Endodermal cell (in vitro differentiated cells): ENCODE data around the gene LRP6. TPM values are rescaled to one million over a fixed set of nuclear protein-coding genes. Genes with fewer than 3 reads are reported as not detected.

ENCODE experiments used
- DNase-seq: peaks from one replicate; pipeline ENCODE4 v3.0.0-alpha.2; 2017
- H3K27ac ChIP-seq: 2 replicates; pipeline ENCODE4 v1.5.1; 2013; ENCODE audit warnings: mild to moderate bottlenecking, low read depth, low read length, moderate library complexity
- H3K27me3 ChIP-seq: 2 replicates; pipeline ENCODE4 v1.6.1; 2013; ENCODE audit warnings: mild to moderate bottlenecking, low read length, moderate library complexity; ENCODE audit not compliant: insufficient read depth, control insufficient read depth, poor library complexity, severe bottlenecking
- H3K36me3 ChIP-seq: 2 replicates; pipeline ENCODE4 v1.7.0; 2013; ENCODE audit warnings: mild to moderate bottlenecking, low read length, moderate library complexity; ENCODE audit not compliant: control insufficient read depth, insufficient read depth
- H3K4me1 ChIP-seq: one replicate; pipeline ENCODE4 v1.7.0; 2013; ENCODE audit warnings: low read length; ENCODE audit not compliant: control insufficient read depth, insufficient read depth
- H3K4me3 ChIP-seq: 2 replicates; pipeline ENCODE4 v1.5.1; 2013; ENCODE audit warnings: mild to moderate bottlenecking, low read length, moderate library complexity
- H3K9ac ChIP-seq: 2 replicates; pipeline ENCODE4 v1.6.1; 2013; ENCODE audit warnings: mild to moderate bottlenecking, low read length, moderate library complexity; ENCODE audit not compliant: poor library complexity, severe bottlenecking; ENCODE audit errors: extremely low read depth
- H3K9me3 ChIP-seq: 2 replicates; pipeline ENCODE4 v1.6.1; 2013; ENCODE audit warnings: mild to moderate bottlenecking, low read length, moderate library complexity; ENCODE audit not compliant: control insufficient read depth
- H3K27ac Mint-ChIP-seq: 2 replicates; pipeline ENCODE4 v1.8.0; 2020; ENCODE audit warnings: mixed read lengths
- H3K27me3 Mint-ChIP-seq: 2 replicates; pipeline ENCODE4 v1.8.0; 2021; ENCODE audit warnings: mild to moderate bottlenecking, mixed read lengths; ENCODE audit not compliant: insufficient read depth
- H3K36me3 Mint-ChIP-seq: 2 replicates; pipeline ENCODE4 v1.8.0; 2020; ENCODE audit warnings: low read depth, mixed read lengths
- H3K4me1 Mint-ChIP-seq: 2 replicates; pipeline ENCODE4 v1.8.0; 2020; ENCODE audit warnings: mixed read lengths
- H3K4me3 Mint-ChIP-seq: 2 replicates; pipeline ENCODE4 v1.8.0; 2020; ENCODE audit warnings: mild to moderate bottlenecking, moderate library complexity, mixed read lengths
- H3K9me3 Mint-ChIP-seq: 2 replicates; pipeline ENCODE4 v1.8.0; 2020; ENCODE audit warnings: mild to moderate bottlenecking, mixed read lengths
- whole genome bisulfite sequencing, 2 experiments: methylation state at CpG; one replicate each; pipeline versions ENCODE4 v1.1.5 to v1.1.7; 2013; ENCODE audit warnings: missing lambda C conversion rate in 2 of 2, mixed read lengths in 1 of 2; ENCODE audit not compliant: insufficient coverage in 1 of 2, insufficient read length in 1 of 2; 5-methylcytosine and 5-hydroxymethylcytosine counted together
- total RNA-seq, 2 donors: library from RNA; stranded (reverse); fragmentation: NEBNext Ultra II Directional in 1 of 2; extraction: Animal tissue kit (Norgen Biotek cat#: 25700) in 1 of 2; gene quantifications; 2 replicates in 1 of 2; 3 replicates in 1 of 2; pipeline ENCODE4 v1.2.1, GENCODE V29; 2021
- TF ChIP-seq, protein P1 (sequence below): fragments of 200-600 bp; sonication (generic); conservative IDR thresholded peaks from 2 replicates; pipeline ENCODE4 v1.5.0; 2021; ENCODE audit warnings: antibody characterized with exemption, mild to moderate bottlenecking

LRP6 gene
- total RNA-seq, 2 donors from 2014 or later, result 109 to 182 TPM

DNA sequence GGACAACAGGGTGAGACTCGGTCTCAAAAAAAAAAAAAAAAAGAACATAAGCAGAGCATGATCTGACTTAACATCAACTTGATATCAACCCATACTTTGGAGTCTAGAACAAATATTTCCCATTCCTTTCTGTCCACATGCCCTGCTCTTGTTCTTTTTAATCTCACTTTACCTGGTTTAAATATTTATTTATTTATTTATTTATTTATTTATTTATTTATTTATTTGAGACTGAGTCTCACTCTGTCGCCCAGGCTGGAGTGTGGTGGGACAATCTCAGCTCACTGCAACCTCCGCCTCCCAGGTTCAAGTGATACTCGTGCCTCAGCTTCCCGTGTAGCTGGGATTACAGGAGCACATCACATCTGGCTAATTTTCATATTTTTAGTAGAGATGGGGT, 19.6 kb upstream of the LRP6 start:
- no peak overlapping the region for H3K4me3 ChIP-seq
- Mint-ChIP-seq H3K27ac (no peak overlapping the region), H3K9me3 (peaks cover 5% of the 10 kb centered on the region), H3K4me3 (no peak overlapping the region), H3K36me3 (no peaks in the 10 kb centered on the region), H3K27me3 (peaks cover 9% of the 10 kb centered on the region), H3K4me1 (peaks cover 25% of the 10 kb centered on the region)
- TF ChIP-seq, protein P1, sequence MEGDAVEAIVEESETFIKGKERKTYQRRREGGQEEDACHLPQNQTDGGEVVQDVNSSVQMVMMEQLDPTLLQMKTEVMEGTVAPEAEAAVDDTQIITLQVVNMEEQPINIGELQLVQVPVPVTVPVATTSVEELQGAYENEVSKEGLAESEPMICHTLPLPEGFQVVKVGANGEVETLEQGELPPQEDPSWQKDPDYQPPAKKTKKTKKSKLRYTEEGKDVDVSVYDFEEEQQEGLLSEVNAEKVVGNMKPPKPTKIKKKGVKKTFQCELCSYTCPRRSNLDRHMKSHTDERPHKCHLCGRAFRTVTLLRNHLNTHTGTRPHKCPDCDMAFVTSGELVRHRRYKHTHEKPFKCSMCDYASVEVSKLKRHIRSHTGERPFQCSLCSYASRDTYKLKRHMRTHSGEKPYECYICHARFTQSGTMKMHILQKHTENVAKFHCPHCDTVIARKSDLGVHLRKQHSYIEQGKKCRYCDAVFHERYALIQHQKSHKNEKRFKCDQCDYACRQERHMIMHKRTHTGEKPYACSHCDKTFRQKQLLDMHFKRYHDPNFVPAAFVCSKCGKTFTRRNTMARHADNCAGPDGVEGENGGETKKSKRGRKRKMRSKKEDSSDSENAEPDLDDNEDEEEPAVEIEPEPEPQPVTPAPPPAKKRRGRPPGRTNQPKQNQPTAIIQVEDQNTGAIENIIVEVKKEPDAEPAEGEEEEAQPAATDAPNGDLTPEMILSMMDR, result no peak
- no peaks in the 10 kb centered on the region for H3K4me1 ChIP-seq
- no peak for DNase-seq
- 94 to 97% methylated on average over 4 to 5 of the region's 5 CpGs for WGBS, 2 experiments
- no peaks in the 10 kb centered on the region for H3K27me3 ChIP-seq
- H3K36me3 ChIP-seq, result no peaks in the 10 kb centered on the region
- no peak overlapping the region for H3K9ac ChIP-seq
- H3K9me3 ChIP-seq, result no peaks in the 10 kb centered on the region
- H3K27ac ChIP-seq, result no peak overlapping the region

DNA sequence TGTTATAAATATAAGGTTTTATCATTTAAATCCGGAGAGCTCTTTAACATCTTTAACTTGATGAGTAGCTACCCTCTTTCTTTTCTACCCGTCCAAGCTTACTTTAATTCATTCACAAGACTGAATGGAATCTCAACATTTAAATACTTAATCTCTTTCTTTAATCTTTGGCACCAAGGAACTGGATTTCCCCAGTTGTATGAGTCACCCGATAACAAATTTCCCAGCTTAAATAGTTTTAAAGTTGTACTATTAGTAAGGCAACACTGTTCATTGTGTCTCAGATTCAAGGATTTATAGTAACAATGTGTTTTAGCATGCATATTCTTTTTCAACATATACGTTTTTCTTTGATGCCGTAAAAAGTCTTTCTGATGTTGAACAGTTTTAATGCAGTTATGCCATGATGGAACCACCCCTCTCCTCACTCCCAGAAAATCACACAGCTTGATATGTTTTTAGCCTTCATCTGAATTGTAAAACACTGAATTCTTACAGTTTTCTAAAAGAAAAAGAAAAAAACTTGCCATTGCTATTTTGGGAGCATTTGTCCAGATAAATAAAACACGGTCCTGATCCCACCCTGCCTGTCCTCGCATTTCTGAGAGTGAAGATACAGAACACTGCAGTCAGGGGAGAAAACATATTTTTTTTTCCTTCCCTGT, 16.0 kb upstream of the LRP6 start:
- no peaks in the 10 kb centered on the region for H3K27me3 ChIP-seq
- peaks cover 4% of the 10 kb centered on the region for H3K4me1 ChIP-seq
- no peak overlapping the region for H3K4me3 ChIP-seq
- H3K36me3 ChIP-seq, result no peaks in the 10 kb centered on the region
- peaks cover 4% of the 10 kb centered on the region for H3K9me3 ChIP-seq
- 73 to 81% methylated on average over 6 to 7 of the region's 7 CpGs for WGBS, 2 experiments
- Mint-ChIP-seq H3K27me3 (peaks cover 7% of the 10 kb centered on the region), H3K27ac (peak overlapping the region; percentile 87), H3K4me1 (peaks cover 33% of the 10 kb centered on the region), H3K4me3 (no peak overlapping the region), H3K9me3 (peaks cover 3% of the 10 kb centered on the region), H3K36me3 (no peaks in the 10 kb centered on the region)
- no peak for DNase-seq
- TF ChIP-seq, protein P1, result no peak
- no peak overlapping the region for H3K9ac ChIP-seq
- H3K27ac ChIP-seq, result no peak overlapping the region

DNA sequence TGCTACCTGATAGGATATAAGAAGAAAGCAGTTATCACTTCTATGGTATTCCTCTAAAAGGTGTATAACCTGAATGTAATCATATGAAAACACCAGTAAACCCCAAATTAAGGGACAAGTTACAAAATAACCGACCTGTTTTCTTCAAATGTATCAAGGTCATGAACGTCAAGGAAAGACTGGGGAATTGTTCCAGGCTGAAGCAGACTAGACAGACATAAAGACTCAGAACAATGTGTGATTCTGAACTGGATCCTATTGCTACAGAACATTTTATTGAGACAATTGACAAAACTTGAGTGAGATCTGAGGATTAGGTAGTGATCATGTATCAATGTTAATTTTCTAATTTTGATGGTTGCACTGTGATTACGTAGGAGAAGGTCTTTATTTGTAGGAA, 15.4 kb upstream of the LRP6 start:
- TF ChIP-seq, protein P1, result no peak
- Histone ChIP-seq H3K9me3 (peaks cover 11% of the 10 kb centered on the region), H3K4me1 (peaks cover 4% of the 10 kb centered on the region), H3K9ac (no peak overlapping the region), H3K4me3 (no peak overlapping the region), H3K27ac (no peak overlapping the region), H3K36me3 (no peaks in the 10 kb centered on the region), H3K27me3 (no peaks in the 10 kb centered on the region)
- Mint-ChIP-seq H3K36me3 (peaks cover 1% of the 10 kb centered on the region), H3K4me3 (no peak overlapping the region), H3K27me3 (peaks cover 2% of the 10 kb centered on the region), H3K9me3 (peaks cover 10% of the 10 kb centered on the region), H3K27ac (no peak overlapping the region), H3K4me1 (peaks cover 33% of the 10 kb centered on the region)
- 89 to 93% methylated on average over 3 of the region's 3 CpGs for WGBS, 2 experiments
- no peak for DNase-seq
